ENCODE results near the gene NPLOC4. TPM values are rescaled to one million over a fixed set of nuclear protein-coding genes. Genes with fewer than 3 reads are reported as not detected.

Gene NPLOC4
- polyA plus RNA-seq, 1 of the 3 experiments (the other 2 are of a cell fraction): 88.6 TPM

GRCh38 chr17:81647640-81648012 is 10.7 kb upstream of the NPLOC4 start:
- H3K4me3 ChIP-seq (ENCODE audit: low read depth in 2 of 2, low read length in 1 of 2): no peak overlapping the region
- no peak for TF ChIP-seq MXI1 (IDR thresholded peaks at IDR 0.05; ENCODE audit: low read depth, low read length)
- peaks cover 3% of the 10 kb centered on the region for H3F3A ChIP-seq (replicated peaks; ENCODE audit: insufficient read depth)
- H3K9ac ChIP-seq: no peak overlapping the region
- no peaks in the 10 kb centered on the region for H4K20me1 ChIP-seq (ENCODE audit: insufficient read depth)
- 59% methylated on average over 21 of the region's 21 CpGs for WGBS (ENCODE audit: low lambda C conversion rate)
- H3K36me3 ChIP-seq (replicated peaks in 1 of 2; ENCODE audit: control insufficient read depth in 1 of 2, insufficient read depth in 2 of 2, low read length in 1 of 2): no peaks in the 10 kb centered on the region
- peaks cover 6 to 7% of the 10 kb centered on the region in 2 experiments; a peak in 3 of 4 replicates for H3K4me1 ChIP-seq (ENCODE audit: control insufficient read depth in 1 of 2, insufficient read depth in 2 of 2, low read depth in 1 of 2, low read length in 1 of 2)
- DNase-seq: no peak
- ChIA-PET CTCF (interaction anchor here (1.2 to 2.3 kb wide), 4 partner anchors 11 to 47 kb away, joined by 3 to 7 read pairs (median 4); partner anchors contain the start of genes NPLOC4 and TSPAN10), POLR2A (interaction anchor here (0.6 kb wide), 1 partner anchor 407 kb away, joined by 4 read pairs; no protein-coding TSS in a partner anchor)
- H3K27ac ChIP-seq (ENCODE audit: low read depth in 2 of 2, low read length in 1 of 2): no peak overlapping the region
- H3K9me3 ChIP-seq: peaks cover 3% of the 10 kb centered on the region; the same call in 1 of the 2 replicates
- H3K9me2 ChIP-seq: no peaks in the 10 kb centered on the region
- H2AFZ ChIP-seq (ENCODE audit: low read depth): no peak overlapping the region
- no peak overlapping the region for H3K4me2 ChIP-seq
- no peaks in the 10 kb centered on the region; the same call in 1 of the 2 replicates for H3K27me3 ChIP-seq (ENCODE audit: insufficient read depth)
- H3K79me2 ChIP-seq (ENCODE audit: insufficient read depth): no peaks in the 10 kb centered on the region

DNA sequence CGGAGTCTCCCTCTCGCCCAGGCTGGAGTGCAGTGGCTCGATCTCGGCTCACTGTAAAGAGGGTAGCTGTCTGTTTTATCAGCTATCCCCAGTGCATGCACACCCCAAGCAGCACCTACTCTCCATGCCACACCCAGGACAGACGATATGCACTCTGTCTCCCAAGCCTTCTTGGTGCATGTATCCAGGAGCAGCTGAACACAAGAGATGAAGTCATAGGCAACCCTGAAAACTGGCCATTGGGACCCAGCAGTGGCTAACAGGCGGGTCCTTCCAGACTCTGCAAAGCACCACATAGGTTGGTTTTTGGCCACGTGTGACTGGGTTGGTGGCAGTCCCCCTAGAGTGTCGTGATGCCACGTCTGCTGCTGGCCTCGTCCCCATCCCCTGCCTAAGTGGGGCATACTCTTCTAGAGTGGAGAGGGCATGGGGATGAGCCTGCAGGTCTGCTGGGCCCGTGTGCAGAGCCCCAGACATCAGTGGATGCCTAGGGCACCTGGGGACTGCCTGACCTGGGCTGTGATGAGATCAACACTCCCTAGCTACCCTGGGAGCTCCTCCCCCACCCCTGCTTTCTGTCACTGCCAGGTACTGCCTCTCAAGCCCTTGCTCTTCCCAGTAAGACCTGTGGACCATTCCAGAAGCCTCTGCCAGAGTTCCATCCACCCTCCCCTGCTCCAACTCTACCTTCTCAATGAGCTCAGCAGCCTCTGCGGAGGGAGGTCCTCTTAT is 10.1 kb upstream of the NPLOC4 start:
- H3K4me3 ChIP-seq (ENCODE audit: low read depth in 2 of 2, low read length in 1 of 2): no peak overlapping the region
- no peaks in the 10 kb centered on the region for H3K36me3 ChIP-seq (replicated peaks in 1 of 2; ENCODE audit: control insufficient read depth in 1 of 2, insufficient read depth in 2 of 2, low read length in 1 of 2)
- peaks cover 3% of the 10 kb centered on the region for H3F3A ChIP-seq (replicated peaks; ENCODE audit: insufficient read depth)
- no peaks in the 10 kb centered on the region for H3K9me2 ChIP-seq
- H4K20me1 ChIP-seq (ENCODE audit: insufficient read depth): no peaks in the 10 kb centered on the region
- H3K27me3 ChIP-seq (ENCODE audit: insufficient read depth): no peaks in the 10 kb centered on the region; the same call in 1 of the 2 replicates
- H3K9ac ChIP-seq: no peak overlapping the region
- no peak overlapping the region for H2AFZ ChIP-seq (ENCODE audit: low read depth)
- WGBS (ENCODE audit: low lambda C conversion rate): 70% methylated on average over 11 of the region's 12 CpGs
- H3K27ac ChIP-seq (ENCODE audit: low read depth in 2 of 2, low read length in 1 of 2): no peak overlapping the region
- TF ChIP-seq FOXM1 (IDR thresholded peaks at IDR 0.05; ENCODE audit: low read depth): no peak
- TF ChIP-seq FOXJ3 (CRISPR knock-in tag; IDR thresholded peaks at IDR 0.05): no peak
- TF ChIP-seq, protein P1, sequence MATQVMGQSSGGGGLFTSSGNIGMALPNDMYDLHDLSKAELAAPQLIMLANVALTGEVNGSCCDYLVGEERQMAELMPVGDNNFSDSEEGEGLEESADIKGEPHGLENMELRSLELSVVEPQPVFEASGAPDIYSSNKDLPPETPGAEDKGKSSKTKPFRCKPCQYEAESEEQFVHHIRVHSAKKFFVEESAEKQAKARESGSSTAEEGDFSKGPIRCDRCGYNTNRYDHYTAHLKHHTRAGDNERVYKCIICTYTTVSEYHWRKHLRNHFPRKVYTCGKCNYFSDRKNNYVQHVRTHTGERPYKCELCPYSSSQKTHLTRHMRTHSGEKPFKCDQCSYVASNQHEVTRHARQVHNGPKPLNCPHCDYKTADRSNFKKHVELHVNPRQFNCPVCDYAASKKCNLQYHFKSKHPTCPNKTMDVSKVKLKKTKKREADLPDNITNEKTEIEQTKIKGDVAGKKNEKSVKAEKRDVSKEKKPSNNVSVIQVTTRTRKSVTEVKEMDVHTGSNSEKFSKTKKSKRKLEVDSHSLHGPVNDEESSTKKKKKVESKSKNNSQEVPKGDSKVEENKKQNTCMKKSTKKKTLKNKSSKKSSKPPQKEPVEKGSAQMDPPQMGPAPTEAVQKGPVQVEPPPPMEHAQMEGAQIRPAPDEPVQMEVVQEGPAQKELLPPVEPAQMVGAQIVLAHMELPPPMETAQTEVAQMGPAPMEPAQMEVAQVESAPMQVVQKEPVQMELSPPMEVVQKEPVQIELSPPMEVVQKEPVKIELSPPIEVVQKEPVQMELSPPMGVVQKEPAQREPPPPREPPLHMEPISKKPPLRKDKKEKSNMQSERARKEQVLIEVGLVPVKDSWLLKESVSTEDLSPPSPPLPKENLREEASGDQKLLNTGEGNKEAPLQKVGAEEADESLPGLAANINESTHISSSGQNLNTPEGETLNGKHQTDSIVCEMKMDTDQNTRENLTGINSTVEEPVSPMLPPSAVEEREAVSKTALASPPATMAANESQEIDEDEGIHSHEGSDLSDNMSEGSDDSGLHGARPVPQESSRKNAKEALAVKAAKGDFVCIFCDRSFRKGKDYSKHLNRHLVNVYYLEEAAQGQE (IDR thresholded peaks at IDR 0.05; ENCODE audit: low read depth, low read length): no peak
- no peak for TF ChIP-seq POLR2AphosphoS5 (IDR thresholded peaks at IDR 0.05; ENCODE audit: low read depth, low read length)
- no peak for TF ChIP-seq RCOR1 (IDR thresholded peaks at IDR 0.05; ENCODE audit: low read length)
- TF ChIP-seq SIN3A (IDR thresholded peaks at IDR 0.05; ENCODE audit: borderline replicate concordance, low read depth, low read length): no peak
- TF ChIP-seq, protein P2, sequence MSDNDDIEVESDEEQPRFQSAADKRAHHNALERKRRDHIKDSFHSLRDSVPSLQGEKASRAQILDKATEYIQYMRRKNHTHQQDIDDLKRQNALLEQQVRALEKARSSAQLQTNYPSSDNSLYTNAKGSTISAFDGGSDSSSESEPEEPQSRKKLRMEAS (IDR thresholded peaks at IDR 0.05; ENCODE audit: low read depth): no peak
- no peak for TF ChIP-seq RXRA (IDR thresholded peaks at IDR 0.05; ENCODE audit: borderline replicate concordance, low read depth)
- H3K4me1 ChIP-seq (ENCODE audit: control insufficient read depth in 1 of 2, insufficient read depth in 2 of 2, low read depth in 1 of 2, low read length in 1 of 2): peaks cover 7 to 11% of the 10 kb centered on the region in 2 experiments; a peak in 3 of 4 replicates
- CTCF ChIA-PET: interaction anchor here (1.2 to 2.3 kb wide), 3 partner anchors 17 to 46 kb away, joined by 3 to 7 read pairs (median 4); no protein-coding TSS in a partner anchor
- peaks cover 3% of the 10 kb centered on the region; the same call in 1 of the 2 replicates for H3K9me3 ChIP-seq
- no peaks in the 10 kb centered on the region for H3K79me2 ChIP-seq (ENCODE audit: insufficient read depth)
- POLR2A ChIA-PET: interaction anchor here (0.6 kb wide), 1 partner anchor 406 kb away, joined by 4 read pairs; no protein-coding TSS in a partner anchor
- DNase-seq: peak; percentile 49
- H3K4me2 ChIP-seq: no peak overlapping the region

Data from SK-N-SH (cell line).